GM23248 (cell line): ENCODE data around the gene GALNT16.

Experiments used
- EZH2 ChIP-seq: fragments of 200-600 bp; sonication (generic); IDR thresholded peaks from 2 replicates; pipeline ENCODE4 v1.6.1; 2018; ENCODE audit warnings: antibody characterized with exemption, mild to moderate bottlenecking; ENCODE audit not compliant: insufficient read depth, poor library complexity, severe bottlenecking
- EZH2phosphoT487 ChIP-seq: fragments of 200-600 bp; sonication (generic); IDR thresholded peaks from 2 replicates; pipeline ENCODE4 v1.6.1; 2018; ENCODE audit warnings: antibody characterized with exemption, moderate library complexity, mild to moderate bottlenecking, low read depth; ENCODE audit not compliant: insufficient read depth

GRCh38 chr14:69398053-69398817 is 138.3 kb downstream of the GALNT16 start, which contains the start of the genes ERH and SLC39A9:
- TF ChIP-seq EZH2 (no peak), EZH2phosphoT487 (no peak)
